Measurements from ENCODE around the gene ATP1B4.
A peak's percentile ranks its signal among the peaks of the same experiment; 100 is the strongest.

The ATP1B4 gene

DNA sequence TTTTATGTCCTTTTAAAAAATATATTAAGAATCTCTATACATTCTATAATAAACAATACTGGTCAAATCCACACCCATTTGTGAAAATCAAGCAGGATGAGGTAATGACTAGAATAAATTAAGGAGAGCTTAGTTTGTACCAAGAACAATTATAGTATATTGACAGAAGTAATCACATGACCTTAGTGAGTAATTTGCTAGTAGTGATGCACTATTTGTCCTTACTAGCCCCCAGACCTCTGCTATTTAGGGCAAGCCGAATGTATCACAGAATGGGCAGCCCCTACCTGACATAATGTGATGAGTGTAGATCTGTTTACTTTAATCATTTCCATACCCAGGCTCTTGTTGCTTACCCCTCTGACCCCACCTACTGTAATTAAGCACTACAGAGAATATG is 15.8 kb downstream of the ATP1B4 start:
- FAIRE-seq = no peak

DNA sequence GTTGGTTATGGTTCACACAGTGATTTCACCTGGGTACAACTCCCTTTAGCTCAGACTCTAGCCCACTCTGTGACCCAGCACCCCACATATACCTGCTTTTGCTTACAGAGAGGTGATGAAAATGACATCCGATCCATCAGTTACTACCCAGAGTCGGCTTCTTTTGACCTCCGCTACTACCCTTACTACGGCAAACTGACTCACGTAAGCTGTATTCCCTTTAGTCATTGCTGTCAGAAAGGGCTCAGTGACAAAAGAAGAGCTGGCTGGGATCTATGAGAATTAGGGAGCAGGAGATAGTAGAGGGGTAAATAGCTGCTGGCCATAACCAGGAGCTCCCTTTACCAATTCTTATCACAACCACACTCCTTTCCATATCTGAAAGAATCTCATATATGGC is 16.7 kb downstream of the ATP1B4 start:
- no peak for FAIRE-seq

DNA sequence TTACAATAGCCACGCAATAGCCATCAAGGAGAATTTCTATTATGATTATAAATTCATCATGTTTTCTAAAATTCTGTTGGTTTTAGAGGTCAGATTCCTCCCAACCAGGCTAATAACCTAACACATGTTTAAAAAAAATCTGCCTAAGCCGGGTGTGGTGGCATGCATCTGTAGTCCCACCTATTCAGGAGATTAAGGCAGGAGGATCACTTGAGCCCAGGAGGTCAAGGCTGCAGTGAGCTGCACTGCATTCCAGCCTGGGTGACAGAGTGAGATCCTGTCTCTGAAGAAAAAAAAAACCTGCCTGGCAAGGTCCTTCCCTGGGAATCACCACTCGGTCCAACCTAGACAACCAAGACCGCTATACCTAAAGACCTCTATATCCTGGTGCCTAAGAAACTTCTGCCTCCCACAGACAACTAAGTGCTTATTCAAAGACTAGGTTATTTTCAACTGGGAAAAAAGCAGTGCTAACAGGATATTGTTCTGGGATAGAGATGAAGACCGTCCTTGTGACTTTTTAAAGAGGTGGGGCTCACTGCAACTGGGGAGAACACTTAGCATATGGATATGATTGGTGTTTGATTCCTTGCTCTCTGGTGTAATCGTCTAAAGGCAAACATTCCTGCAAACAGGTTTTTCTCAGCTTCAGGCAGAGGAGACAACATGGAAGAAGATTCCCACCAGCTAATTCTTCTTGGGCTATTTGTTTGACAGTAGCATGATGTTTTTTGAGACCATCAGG is 18.2 kb downstream of the ATP1B4 start:
- FAIRE-seq = no peak

DNA sequence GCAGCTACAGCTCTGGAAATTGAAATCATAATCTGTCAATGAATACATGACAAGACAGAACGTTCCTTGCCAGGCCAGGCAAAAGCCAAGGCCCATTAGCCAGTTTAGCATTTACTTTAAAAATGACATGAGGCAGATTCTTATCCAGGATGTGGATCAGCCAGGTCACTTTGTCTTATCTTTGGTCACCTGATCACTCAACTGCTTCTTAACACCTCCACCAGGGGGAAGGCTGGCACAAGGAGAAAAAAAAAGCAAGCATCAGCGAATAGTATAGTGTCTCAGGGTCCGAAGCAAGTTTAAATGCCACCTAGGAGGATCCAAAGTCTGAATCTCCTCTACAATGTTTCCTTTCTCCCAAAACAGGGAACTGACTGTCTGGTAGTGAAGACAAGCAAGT is 18.8 kb downstream of the ATP1B4 start:
- FAIRE-seq = no peak

DNA sequence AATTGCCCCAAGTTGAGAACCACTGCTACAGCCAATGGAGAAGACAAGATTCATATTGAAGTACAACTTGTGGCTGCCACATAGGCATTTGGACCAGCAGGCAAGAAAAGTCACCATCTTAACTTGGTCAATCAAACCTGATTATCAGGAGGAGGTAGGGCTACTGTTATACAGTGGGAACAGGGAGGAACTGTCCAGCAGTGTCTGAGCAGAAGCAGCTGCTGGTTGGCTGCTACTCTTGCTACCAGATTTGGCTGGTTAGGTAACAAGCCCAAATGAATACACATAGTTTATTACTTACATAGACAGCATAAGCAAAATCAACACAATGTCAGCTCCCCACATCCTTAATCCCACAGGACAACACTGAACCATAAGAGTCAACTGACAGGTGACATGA is 39.4 kb downstream of the ATP1B4 start:
- FAIRE-seq = no peak

DNA sequence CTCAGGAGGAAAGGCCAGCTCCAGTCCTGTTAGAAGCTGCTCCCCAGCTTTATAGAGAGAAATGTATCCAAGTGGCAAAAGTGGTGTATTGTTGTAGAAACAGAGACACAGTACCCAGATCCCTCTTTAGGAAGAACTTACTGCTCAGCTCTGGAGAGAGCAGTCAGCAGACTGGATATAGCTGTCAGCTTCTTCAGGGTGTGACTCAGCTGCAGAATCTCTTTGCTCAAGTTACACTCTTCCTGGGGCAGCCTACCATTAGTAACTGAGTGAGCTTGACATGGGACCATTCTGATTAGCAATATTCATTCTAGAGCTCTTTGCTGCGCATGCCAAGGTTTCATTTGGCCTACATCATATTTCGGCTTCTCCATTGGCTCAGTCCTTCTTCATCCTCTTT is 40.5 kb downstream of the ATP1B4 start:
- FAIRE-seq = no peak

DNA sequence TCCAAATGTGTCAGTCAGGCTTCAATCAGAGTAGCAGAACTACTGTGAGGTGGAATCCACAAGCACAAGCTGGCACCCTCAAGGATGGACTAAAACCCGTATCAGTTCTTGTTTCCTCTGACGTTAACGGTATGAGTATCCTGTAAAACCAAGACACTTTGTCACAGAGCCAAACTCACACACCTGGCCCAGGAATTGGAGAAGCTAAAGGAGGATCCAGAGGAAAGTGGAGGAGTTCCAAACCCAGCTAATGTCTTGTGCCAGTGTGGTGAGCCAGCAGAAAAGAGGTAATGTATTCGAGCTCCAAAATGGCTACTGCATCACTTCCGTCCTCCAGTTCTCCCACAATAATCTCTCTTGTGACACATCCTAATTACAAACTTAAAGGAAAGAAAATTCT is 44.7 kb downstream of the ATP1B4 start:
- no peak for FAIRE-seq

DNA sequence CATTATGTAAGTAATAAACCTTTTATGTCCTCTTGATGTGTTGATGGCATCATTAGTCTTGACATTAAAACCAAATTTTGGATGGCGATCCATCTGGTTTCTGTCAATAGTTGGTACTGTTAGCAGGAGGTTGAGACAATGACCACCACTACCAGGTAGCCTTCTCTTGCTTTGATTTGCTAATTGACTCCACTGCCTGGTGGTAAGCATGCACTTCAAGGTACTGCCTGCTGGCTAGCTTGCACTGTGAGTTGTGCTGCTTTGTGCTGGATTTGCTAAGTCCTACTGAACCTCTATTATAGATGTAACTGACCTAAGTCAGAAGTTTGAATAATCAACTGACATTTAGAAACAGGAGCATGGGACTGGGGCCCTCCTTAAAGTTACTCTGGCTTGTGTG is 46.3 kb downstream of the ATP1B4 start:
- FAIRE-seq = no peak

DNA sequence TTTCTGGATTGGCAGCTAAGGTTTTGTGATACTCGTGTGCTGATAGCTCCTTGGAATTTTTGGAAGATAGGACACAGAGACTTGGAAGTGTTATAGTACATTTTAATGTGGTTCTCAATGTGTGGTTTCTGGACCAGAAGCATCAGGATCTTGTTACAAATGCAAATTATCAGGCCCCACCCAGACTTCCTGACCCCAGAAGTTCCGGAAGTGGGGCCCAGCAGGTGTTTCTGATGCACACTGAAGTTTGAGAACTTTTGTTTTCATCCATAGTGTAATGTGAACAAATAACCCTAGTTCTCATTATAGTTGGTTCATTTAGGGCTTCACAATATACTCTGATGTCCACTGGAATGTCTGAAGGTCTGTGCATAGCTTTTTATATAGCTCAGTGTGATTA is 57.6 kb downstream of the ATP1B4 start:
- FAIRE-seq = no peak

DNA sequence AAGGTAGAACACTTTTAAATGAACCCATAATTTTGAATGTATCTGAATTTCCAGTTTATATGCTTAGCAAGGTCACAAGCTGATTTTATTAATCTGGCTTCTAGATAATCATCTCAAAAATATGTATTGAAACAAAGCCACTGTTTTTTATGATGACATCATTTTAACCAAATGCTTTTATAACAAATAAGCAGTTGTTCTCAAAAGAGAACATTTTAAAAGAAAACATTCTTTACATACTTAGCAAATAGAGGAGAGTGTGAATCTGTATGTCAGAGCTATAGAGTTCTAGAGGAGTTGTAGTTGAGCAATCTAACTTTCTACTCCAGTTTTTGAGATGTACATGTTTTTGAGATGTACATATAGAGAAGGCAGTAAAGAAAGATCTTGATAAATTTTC is 64.7 kb downstream of the ATP1B4 start:
- FAIRE-seq = peak; percentile 31

DNA sequence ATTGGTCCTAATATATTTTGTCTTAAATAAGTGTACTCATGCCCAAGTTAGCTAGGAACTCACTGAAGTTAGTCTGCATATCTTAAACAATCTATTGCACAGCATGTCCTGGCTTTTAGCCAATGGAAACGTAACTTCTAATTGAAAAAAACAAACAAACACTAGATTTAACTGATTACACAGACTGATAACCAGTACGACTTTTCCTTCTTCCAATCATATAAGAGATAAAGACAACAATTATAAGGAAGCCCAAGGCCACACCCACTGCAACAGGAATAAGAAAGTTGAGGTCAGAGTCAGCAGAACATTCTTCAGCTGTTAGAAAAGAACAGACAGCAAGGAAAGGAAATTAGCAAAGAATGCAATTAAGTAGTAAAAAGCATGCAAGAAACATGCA is 66.4 kb downstream of the ATP1B4 start:
- FAIRE-seq = no peak

DNA sequence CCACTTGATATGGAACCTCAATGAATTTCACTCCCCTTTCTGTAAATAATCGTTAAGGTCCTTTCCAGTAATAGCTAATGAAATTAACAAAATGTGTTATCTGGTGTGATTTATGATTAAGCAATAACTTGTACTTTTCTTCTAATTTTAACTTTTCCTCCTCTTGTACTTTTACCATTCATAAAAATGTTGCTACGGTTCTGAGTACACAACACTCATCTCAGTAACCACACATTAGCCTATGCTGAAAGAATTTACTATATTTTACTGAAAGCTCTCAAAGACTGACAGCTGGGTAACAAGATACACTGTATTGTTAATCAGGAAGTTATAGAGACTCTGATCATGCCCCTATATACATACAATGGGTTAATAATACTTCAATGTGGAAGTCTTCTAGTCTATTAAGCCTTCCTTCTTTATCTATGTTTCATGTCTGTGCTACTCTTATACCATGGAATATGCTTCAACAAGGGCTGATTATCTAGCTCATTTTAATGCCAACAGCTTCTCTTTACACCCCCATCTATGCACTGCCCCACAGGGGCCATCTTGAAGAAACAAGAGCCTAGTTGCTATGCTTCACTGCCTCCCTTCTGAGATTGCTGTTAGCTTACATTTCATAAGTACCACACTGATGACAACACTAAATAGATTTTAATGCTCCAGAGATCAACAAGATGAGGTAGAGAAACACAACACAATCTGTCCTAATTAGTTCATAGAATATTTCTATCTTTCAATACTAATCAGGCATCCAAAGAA is 68.1 kb downstream of the ATP1B4 start:
- FAIRE-seq = no peak
